Mesenchymal stem cell (in vitro differentiated cells and primary cell): ENCODE results near the gene DGKD.

Experiments used
- DNase-seq: peaks from one replicate; pipeline ENCODE4 v3.0.0-alpha.2; 2013
- H2AFZ ChIP-seq: one replicate; pipeline ENCODE4 v1.6.1; 2013; ENCODE audit warnings: low read depth, mild to moderate bottlenecking, control low read depth, inconsistent platforms, low read length, moderate library complexity
- H2AK5ac ChIP-seq: 2 replicates; pipeline ENCODE4 v1.6.1; 2013; ENCODE audit warnings: low read length, moderate library complexity, mild to moderate bottlenecking, inconsistent platforms; ENCODE audit not compliant: severe bottlenecking
- H2BK120ac ChIP-seq: one replicate; pipeline ENCODE4 v1.6.1; 2013; ENCODE audit warnings: low read depth, mild to moderate bottlenecking, inconsistent platforms, low read length, moderate library complexity
- H2BK12ac ChIP-seq, 2 experiments: one replicate each; pipeline ENCODE4 v1.6.1; 2013; ENCODE audit warnings: inconsistent platforms in 2 of 2, low read length in 2 of 2, mild to moderate bottlenecking in 2 of 2, moderate library complexity in 2 of 2, control low read depth in 1 of 2
- H2BK15ac ChIP-seq: one replicate; pipeline ENCODE4 v1.6.1; 2013; ENCODE audit warnings: mild to moderate bottlenecking, low read depth, inconsistent platforms; ENCODE audit not compliant: poor library complexity, severe bottlenecking
- H2BK5ac ChIP-seq: 2 replicates; pipeline ENCODE4 v1.6.1; 2013; ENCODE audit warnings: low read depth, mild to moderate bottlenecking, low read length, control low read depth, inconsistent platforms; ENCODE audit not compliant: poor library complexity, severe bottlenecking
- H3K14ac ChIP-seq, 2 experiments: one replicate each; pipeline ENCODE4 v1.6.1; 2013; ENCODE audit warnings: inconsistent platforms in 2 of 2, low read length in 2 of 2, control low read depth in 1 of 2, mild to moderate bottlenecking in 1 of 2, moderate library complexity in 1 of 2
- H3K18ac ChIP-seq, 2 experiments: one replicate each; pipeline ENCODE4 v1.6.1; 2013; ENCODE audit warnings: inconsistent platforms in 2 of 2, low read length in 2 of 2, control low read depth in 1 of 2, low read depth in 1 of 2, mild to moderate bottlenecking in 1 of 2
- H3K23ac ChIP-seq, 2 experiments: one replicate each; pipeline ENCODE4 v1.6.1; 2013; ENCODE audit warnings: inconsistent platforms in 2 of 2, low read length in 2 of 2, mild to moderate bottlenecking in 2 of 2, moderate library complexity in 2 of 2, control low read depth in 1 of 2
- H3K27ac ChIP-seq: 2 replicates; pipeline ENCODE4 v1.5.1; 2013; ENCODE audit warnings: mild to moderate bottlenecking, moderate library complexity, low read length, control low read depth, inconsistent platforms; ENCODE audit not compliant: poor library complexity, severe bottlenecking
- H3K27me3 ChIP-seq, 2 experiments: 2 replicates each; pipeline versions ENCODE4 v1.6.1 to v1.7.0; 2013; ENCODE audit warnings: low read length in 2 of 2, mild to moderate bottlenecking in 2 of 2, moderate library complexity in 2 of 2, control low read depth in 1 of 2, inconsistent platforms in 1 of 2; ENCODE audit not compliant: control insufficient read depth in 1 of 2, insufficient read depth in 1 of 2
- H3K36me3 ChIP-seq, 2 experiments: 2 replicates each; pipeline versions ENCODE4 v1.6.1 to v1.7.0; 2013; ENCODE audit warnings: low read length in 2 of 2, control low read depth in 1 of 2, inconsistent platforms in 1 of 2, low read depth in 1 of 2, mild to moderate bottlenecking in 1 of 2; ENCODE audit not compliant: insufficient read depth in 2 of 2, control insufficient read depth in 1 of 2
- H3K4ac ChIP-seq, 2 experiments: one replicate each; pipeline ENCODE4 v1.6.1; 2013; ENCODE audit warnings: inconsistent platforms in 2 of 2, low read length in 2 of 2, mild to moderate bottlenecking in 2 of 2, moderate library complexity in 2 of 2, control low read depth in 1 of 2, low read depth in 1 of 2
- H3K4me1 ChIP-seq: 2 replicates; pipeline ENCODE4 v1.6.1; 2013; ENCODE audit warnings: low read depth, low read length, control low read depth; ENCODE audit not compliant: control insufficient read depth, insufficient read depth
- H3K4me2 ChIP-seq: 2 replicates; pipeline ENCODE4 v1.6.1; 2013; ENCODE audit warnings: low read length, mild to moderate bottlenecking, inconsistent platforms; ENCODE audit not compliant: poor library complexity, severe bottlenecking
- H3K4me3 ChIP-seq, 2 experiments: 2 replicates each; pipeline versions ENCODE4 v1.5.1 to v1.7.0; 2013; ENCODE audit warnings: low read length in 2 of 2, mild to moderate bottlenecking in 2 of 2, control low read depth in 1 of 2, low read depth in 1 of 2; ENCODE audit not compliant: insufficient read depth in 1 of 2
- H3K79me1 ChIP-seq: replicated peaks from 2 replicates; pipeline ENCODE4 v1.6.1; 2013; ENCODE audit warnings: mild to moderate bottlenecking, control low read depth, low read length, inconsistent platforms; ENCODE audit not compliant: poor library complexity, severe bottlenecking
- H3K9ac ChIP-seq: 2 replicates; pipeline ENCODE4 v1.7.0; 2013; ENCODE audit warnings: mild to moderate bottlenecking, low read length, moderate library complexity
- H3K9me3 ChIP-seq: 2 replicates; pipeline ENCODE4 v1.7.0; 2013; ENCODE audit warnings: mild to moderate bottlenecking, low read length; ENCODE audit not compliant: control insufficient read depth
- H4K8ac ChIP-seq: one replicate; pipeline ENCODE4 v1.6.1; 2013; ENCODE audit warnings: inconsistent platforms, mild to moderate bottlenecking, low read length, moderate library complexity
- H4K91ac ChIP-seq: one replicate; pipeline ENCODE4 v1.6.1; 2013; ENCODE audit warnings: mild to moderate bottlenecking, low read length, inconsistent platforms
- WGBS: methylation state at CpG from one replicate; pipeline ENCODE4 v1.1.7; 2013; ENCODE audit warnings: mixed read lengths; 5-methylcytosine and 5-hydroxymethylcytosine counted together

Gene DGKD

DNA sequence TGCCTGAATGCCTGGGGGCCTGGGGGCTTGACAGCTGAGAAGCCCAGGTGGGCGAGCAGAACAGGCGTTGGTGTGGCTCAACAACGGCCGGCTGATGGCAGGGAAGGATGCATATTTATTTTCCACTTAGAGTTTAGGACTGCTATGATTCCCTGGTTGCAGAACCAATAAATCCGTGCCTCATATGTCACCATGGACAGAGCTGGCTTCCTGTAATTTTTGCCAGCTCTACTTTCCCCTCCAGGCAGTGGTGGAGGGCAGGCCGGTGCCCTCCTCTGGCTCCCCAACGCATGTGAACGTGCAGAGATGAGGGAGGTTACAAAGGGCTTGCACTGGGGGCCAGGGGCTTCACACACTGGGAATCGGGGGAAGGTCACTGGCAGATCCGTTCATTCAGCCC lies 28.5 kb upstream of the DGKD start:
- Histone ChIP-seq H3K9me3 (no peaks in the 10 kb centered on the region), H3K27me3 (peaks cover 7 to 25% of the 10 kb centered on the region in 2 experiments), H3K18ac (no peak overlapping the region), H2BK15ac (peak overlapping the region; percentile 36), H2BK5ac (no peak overlapping the region), H2AFZ (no peak overlapping the region), H3K79me1 (no peaks in the 10 kb centered on the region), H2AK5ac (no peak overlapping the region), H3K27ac (no peak overlapping the region), H4K8ac (no peak overlapping the region), H3K4ac (no peak overlapping the region), H3K9ac (no peak overlapping the region), H3K36me3 (no peaks in the 10 kb centered on the region), H2BK12ac (no peak overlapping the region), H3K4me1 (peaks cover 5% of the 10 kb centered on the region), H3K4me2 (no peak overlapping the region), H2BK120ac (no peak overlapping the region), H3K4me3 (no peak overlapping the region), H4K91ac (no peak overlapping the region), H3K14ac (no peak overlapping the region), H3K23ac (no peak overlapping the region)
- DNase-seq = no peak
- WGBS = 76% methylated on average over 9 of the region's 10 CpGs

DNA sequence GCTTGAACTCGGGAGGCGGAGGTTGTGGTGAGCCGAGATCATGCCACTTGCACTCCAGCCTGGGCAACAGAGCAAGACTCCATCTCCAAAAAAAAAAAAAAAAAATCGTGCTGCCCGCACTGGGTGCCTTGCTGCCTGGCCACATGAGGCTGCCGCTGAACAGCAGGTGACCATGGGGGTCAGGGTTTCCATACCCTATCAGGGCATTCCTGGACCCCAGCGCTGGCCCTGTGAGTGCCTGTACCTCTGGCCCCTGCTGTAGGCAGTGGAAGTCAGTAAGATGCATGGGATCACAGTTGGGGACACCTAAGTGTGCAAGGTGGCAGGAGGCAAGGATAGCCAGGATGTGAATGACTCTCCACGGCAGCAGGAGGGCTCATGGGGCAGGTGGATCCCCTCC lies 27.8 kb upstream of the DGKD start:
- DNase-seq = no peak
- Histone ChIP-seq H3K27ac (no peak overlapping the region), H3K18ac (no peak overlapping the region), H3K14ac (no peak overlapping the region), H3K4me3 (no peak overlapping the region), H4K91ac (no peak overlapping the region), H3K9ac (no peak overlapping the region), H3K27me3 (peaks cover under 1 to 23% of the 10 kb centered on the region in 2 experiments), H2BK12ac (no peak overlapping the region), H3K79me1 (no peaks in the 10 kb centered on the region), H3K9me3 (no peaks in the 10 kb centered on the region), H3K4me1 (peaks cover 5% of the 10 kb centered on the region), H2BK15ac (no peak overlapping the region), H3K4me2 (no peak overlapping the region), H3K36me3 (no peaks in the 10 kb centered on the region), H2BK5ac (no peak overlapping the region), H4K8ac (no peak overlapping the region), H3K4ac (no peak overlapping the region), H2AFZ (no peak overlapping the region), H2AK5ac (no peak overlapping the region), H3K23ac (no peak overlapping the region), H2BK120ac (no peak overlapping the region)
- 93% methylated on average over 8 of the region's 8 CpGs for WGBS

DNA sequence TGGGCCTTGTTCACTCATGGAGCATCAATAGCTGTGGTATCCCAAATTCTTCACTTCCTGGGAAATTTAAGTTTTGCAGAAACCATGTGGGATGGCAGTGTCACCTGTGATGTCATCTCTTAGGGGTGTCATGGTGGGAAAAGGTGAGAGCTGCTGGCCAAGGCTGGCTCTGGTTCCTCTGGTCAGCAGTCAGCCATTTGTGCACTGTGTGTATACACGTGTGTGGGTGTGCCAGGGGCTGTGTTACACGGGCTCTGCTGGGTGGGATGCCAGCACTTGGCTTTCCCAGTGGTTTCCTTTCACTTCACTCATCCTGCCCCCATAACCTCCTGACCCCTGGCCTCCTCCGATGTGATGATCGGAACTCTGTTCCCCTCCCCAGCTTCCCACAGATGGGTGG lies 25.4 kb upstream of the DGKD start:
- 88% methylated on average over 2 of the region's 4 CpGs for WGBS
- no peaks in the 10 kb centered on the region for H3K9me3 ChIP-seq
- no peak for DNase-seq
- peak overlapping the region in 1 of 2 experiments; percentile 15 for H2BK12ac ChIP-seq
- H3K4ac ChIP-seq = peak overlapping the region in 1 of 2 experiments; percentile 21
- no peak overlapping the region for H2AK5ac ChIP-seq
- H2BK15ac ChIP-seq = no peak overlapping the region
- no peak overlapping the region for H3K27ac ChIP-seq
- peaks cover 5% of the 10 kb centered on the region for H3K4me1 ChIP-seq
- H2BK120ac ChIP-seq = no peak overlapping the region
- no peak overlapping the region for H3K23ac ChIP-seq
- no peak overlapping the region for H3K9ac ChIP-seq
- no peak overlapping the region for H4K91ac ChIP-seq
- H2BK5ac ChIP-seq = no peak overlapping the region
- H3K18ac ChIP-seq = no peak overlapping the region
- peaks cover 9 to 26% of the 10 kb centered on the region in 2 experiments for H3K27me3 ChIP-seq
- no peak overlapping the region for H3K4me2 ChIP-seq
- no peak overlapping the region for H3K14ac ChIP-seq
- no peaks in the 10 kb centered on the region for H3K36me3 ChIP-seq
- H2AFZ ChIP-seq = no peak overlapping the region
- no peak overlapping the region for H4K8ac ChIP-seq
- no peaks in the 10 kb centered on the region for H3K79me1 ChIP-seq
- no peak overlapping the region for H3K4me3 ChIP-seq

DNA sequence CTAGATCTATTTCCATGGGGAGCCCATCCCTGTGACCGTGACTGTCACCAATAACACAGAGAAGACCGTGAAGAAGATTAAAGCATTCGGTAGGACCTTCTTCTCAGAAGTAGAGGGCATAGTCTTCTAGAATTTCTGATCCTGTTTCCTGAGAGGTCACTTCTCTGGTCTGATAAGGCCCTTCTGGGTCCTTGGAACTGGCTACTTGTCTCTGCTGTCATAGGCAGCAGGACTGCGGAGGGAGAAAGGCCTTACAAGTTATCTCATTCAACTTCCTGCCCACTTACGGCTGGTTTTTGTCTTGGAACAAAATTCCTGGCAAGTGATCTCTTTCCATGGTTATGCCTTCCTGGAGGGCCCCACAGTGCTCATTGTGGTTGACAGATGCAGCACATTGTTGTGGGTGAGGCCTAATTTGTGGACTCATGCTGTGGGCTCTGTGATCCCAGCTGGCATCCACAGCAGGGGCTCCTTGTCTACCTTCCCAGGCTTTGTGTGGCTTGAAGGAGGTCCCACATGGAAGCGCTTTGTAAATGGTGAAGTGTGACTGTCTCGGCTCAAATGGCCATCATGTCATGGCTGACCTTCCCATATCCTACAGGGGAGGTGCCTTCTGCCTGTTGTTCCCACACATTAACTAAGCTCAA lies 24.7 kb upstream of the DGKD start:
- H3K36me3 ChIP-seq = no peaks in the 10 kb centered on the region
- H3K4ac ChIP-seq = no peak overlapping the region
- WGBS = 44% methylated on average over 7 of the region's 7 CpGs
- H3K18ac ChIP-seq = peak overlapping the region in 1 of 2 experiments; percentile 6
- peak overlapping the region; percentile 23 for H4K8ac ChIP-seq
- no peak overlapping the region for H2BK12ac ChIP-seq
- H2AFZ ChIP-seq = no peak overlapping the region
- H2BK5ac ChIP-seq = no peak overlapping the region
- peaks cover 13 to 33% of the 10 kb centered on the region in 2 experiments for H3K27me3 ChIP-seq
- no peak overlapping the region for H3K9ac ChIP-seq
- H3K23ac ChIP-seq = no peak overlapping the region
- H3K4me3 ChIP-seq = no peak overlapping the region
- no peak overlapping the region for H4K91ac ChIP-seq
- no peak overlapping the region for H2BK120ac ChIP-seq
- H3K14ac ChIP-seq = no peak overlapping the region
- no peak overlapping the region for H3K4me2 ChIP-seq
- no peak overlapping the region for H2BK15ac ChIP-seq
- peaks cover 5% of the 10 kb centered on the region for H3K4me1 ChIP-seq
- no peak overlapping the region for H3K27ac ChIP-seq
- H3K9me3 ChIP-seq = no peaks in the 10 kb centered on the region
- DNase-seq = peak; percentile 27
- no peak overlapping the region for H2AK5ac ChIP-seq
- H3K79me1 ChIP-seq = no peaks in the 10 kb centered on the region
